NCI-H345 (cell line): ENCODE results near the gene NELL1.

ENCODE experiments used
- DNase-seq: peaks from one replicate; lab custom pipeline; 2025; lab: John Stamatoyannopoulos, UW

The NELL1 gene

DNA sequence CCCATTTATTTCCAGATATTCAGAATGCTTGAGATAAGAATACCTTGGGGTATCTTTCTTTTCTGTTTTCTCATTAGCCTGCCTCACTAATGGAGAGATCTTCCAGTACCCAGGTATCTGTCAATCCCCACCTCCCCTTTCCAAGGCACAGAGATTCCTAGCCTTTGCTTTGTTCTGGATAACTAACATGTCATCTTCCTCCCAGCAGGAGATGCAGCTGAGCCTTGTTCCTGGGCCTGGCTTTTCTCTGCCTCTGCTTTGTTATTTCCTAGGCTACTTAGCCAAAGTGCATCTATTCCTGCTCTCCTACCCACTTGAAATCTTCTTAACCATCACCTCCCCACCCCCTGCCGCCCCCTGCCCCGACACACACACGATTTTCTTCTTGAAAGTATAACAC lies 297.1 kb downstream of the NELL1 start:
- DNase-seq = peak; percentile 24

DNA sequence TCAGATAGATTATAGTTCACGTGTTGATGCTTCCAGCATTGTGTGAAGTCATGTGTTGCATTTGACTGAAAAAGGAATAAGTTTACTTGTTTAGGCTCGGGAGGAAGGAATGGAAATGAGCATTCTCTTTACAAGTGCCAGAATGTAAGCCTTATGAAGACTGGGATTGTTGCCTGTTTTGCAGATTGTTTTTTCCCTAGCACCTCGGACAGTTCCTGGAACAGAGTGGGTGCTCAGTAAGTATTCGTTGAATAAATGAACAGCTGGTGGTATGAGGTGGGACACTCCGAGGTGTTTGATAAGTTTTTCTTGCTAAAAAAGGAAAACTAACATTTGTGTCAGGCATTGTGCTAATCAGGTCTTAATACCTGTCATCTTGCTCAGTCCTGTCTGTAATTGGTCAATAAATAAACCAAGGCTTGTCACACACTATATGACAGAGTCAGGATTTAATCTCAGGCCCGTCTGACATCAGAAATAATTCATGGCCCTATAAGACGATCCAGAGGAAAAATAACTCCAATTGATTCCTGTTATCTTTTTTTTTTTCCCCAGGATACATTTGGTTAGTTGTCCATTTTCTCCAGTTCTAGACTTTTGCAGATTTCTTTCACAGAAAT lies 304.7 kb downstream of the NELL1 start:
- no peak for DNase-seq

DNA sequence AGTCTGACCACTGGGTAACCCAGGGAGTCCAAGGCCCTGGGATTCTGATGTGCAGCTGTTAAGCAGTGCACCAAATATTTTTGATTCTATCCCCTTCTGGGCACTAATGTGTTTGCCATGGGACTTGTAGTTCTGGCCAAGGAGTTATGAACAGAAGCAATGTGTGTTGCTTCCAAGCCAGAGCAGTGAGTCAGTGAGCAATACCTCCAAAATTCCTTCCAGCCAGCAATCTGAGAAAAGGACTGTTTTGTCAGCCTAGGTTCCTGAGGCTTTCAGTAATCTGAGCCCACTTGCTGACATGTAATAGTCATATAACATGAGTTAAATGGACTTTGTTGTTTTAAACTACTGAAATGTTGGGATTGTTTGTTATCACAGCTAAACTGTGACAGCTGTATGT lies 311.4 kb downstream of the NELL1 start:
- DNase-seq = no peak

DNA sequence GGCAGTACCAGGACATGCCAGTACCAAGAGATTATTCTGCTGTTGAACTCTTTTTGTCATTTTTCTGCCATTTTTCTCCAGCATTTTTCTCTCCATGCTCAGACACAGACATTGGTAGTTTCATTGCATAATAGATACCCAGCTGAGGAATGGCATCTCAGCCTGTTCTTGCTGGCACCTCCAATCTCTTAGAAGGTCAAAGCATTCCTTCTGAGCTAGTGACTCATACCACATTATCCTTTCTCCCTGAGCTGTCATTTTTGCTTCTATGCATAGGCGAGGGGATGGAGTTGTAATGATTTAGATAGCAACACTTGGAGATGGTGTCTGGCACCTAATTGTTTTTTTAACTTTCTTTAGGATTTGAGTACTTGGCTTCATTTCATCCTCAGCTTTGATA lies 321.1 kb downstream of the NELL1 start:
- DNase-seq = no peak

DNA sequence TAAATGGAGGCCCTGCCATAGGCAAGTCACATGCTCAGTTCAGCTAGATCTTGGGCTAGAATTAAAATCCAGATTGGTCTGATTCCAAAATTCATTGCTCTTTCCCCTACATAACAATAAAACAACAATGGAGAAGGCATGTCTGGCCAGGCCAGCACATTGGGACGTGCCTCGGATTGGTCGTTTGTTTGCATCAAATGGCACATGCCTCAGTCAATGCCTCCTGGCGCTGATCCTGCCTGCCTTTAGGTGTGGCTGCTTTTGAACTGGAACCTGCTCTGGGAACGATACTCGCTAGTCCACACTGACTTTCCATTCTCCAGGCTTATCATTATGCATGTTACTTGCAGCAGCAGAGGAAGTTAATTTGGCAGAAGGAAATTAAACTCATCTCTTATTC lies 322.1 kb downstream of the NELL1 start:
- peak; percentile 8 for DNase-seq

DNA sequence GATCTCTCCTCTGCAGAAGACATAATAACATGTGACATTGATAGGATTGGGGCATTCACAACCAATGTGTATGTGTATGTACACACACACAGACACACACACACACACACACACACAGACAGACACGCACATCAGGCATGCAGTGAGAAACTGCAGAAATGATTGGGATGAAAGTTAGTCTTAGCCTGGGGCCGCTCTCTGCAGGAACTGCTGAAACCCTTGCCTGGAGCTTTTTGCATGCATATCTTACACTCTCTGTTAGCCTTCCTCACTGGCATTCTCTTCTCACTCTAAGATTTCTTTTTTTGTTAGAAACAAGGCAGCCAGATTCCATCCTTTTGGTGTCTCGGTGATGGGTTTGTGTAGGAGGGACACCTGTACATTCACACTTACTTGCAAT lies 337.9 kb downstream of the NELL1 start:
- no peak for DNase-seq

DNA sequence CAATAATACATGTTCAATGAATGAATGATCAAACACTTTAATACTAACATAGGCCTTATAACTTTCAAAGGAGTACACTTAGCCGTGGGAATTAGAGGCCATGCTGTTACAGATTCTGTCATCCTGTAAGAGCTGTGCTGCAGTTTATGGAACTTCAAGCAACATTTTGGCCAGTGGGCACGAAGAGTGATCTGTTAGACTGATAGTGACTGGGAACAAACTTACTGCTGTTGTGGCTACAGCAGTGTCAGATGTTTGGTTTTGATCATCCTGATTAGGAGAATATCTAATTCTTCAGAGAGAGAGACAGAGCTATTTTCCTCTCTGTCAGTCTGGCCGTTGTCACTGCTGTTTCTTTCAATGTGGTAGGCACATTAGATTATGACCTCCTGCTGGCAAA lies 348.9 kb downstream of the NELL1 start:
- no peak for DNase-seq

DNA sequence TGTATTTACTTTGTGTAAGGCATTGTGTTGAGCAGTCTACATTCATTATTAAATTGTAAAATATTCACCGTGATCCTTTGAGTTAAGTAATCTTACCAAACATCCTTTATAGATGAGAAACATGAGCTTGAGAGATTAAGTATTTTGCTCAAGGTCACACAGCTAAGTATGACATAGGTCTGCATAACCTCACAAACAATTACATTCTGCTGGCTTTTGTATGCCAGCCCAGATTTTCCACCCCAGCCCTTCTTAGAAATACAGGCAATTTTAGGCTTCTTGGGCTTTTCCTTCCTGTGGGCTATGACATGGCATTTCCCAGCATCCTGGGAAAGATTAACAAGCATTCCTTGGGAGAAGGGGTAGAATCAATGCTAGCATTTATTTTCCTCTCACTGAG lies 357.3 kb downstream of the NELL1 start:
- DNase-seq = no peak

DNA sequence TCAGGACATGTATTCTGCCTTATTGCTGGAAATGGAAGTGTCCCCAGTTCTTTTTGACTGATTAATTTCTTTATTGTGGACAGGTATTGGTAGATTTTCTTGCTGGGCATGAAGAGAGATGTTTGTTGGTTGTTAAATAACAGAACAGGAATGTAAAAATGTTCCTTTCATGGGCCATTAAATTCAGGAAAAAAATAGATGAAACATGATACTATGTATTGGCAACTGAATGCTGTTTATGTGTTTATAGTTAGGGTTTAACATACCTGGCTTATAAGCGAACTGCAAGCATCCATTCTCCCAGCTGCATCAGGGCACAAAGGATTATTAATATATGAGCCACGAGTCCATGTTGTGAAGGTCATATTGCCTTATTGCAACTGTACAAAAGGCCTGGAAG lies 368.5 kb downstream of the NELL1 start:
- peak; percentile 5 for DNase-seq

DNA sequence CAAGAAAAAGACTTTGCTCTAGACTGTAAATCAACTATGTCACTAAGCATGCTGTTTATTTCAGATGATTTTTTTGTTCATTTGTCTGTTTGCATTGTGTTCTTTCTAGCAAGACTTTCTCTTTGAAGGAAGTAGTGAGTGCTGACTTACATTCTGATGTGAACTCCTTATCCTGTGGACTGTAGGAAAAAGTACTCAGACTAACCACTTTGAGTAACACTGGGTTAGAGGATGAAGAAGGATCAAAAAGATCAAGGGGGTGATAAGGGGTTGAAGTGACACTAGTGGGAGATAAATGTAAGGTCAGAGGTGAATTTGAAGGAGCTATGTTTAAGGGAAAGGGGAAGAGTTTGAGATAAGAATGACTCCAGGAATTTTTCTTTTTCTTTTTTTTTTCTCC lies 369.4 kb downstream of the NELL1 start:
- no peak for DNase-seq

DNA sequence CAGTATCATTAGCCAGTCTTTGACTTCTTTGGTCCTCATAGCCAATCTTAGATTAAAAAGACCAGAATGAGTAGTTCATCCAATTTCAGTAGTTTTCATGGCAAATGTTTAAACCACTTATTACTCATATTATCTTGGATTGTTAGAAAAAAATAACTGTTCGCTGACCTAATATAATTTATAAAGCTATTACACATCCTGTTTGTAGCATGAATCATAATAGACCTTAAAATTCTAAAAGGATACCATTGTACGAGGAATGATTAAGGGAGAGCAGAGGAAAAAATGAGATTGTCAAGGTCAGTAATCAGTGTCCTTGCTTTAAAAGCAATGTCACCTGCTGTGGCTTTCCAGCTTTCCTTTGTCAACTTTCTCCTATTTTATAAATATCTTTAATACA lies 371.2 kb downstream of the NELL1 start:
- no peak for DNase-seq

DNA sequence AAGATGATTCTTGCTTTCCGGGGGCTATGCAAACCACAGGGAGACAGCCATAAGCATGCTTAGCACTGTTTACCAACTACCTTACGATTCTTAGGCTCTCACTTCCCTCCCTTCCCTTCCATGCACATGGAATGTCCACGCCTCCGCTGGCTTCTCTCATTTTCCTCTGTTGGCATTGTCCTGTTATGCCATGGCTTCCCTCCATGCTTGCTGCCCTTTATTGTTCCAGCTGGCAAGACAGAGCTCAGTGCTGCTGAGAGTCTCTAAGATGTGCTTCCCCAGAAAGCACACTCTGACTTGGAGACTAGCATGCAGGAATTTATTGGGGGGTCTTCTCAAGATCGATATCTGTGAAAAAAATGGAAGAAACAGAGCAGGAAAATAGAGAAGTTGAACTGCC lies 379.2 kb downstream of the NELL1 start:
- no peak for DNase-seq

DNA sequence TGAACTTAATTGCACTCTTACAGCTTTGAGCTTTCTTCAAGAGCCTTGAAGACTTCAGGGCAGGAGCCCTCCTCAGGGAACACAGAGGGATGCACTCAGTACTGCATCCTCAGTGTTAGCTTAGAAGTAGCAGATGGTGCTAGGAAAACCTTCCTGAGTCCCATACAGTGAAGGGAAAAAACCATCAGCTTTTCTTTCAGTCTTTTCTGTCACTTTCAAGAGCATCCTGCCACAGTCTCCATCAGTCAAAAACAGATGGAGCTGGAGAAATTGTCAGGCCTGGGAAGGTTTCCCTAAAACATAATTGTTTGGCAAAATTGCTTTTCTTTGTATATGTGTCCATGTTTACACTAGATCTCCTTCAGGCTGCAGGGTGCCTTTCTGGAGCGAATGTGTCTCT lies 384.1 kb downstream of the NELL1 start:
- no peak for DNase-seq

DNA sequence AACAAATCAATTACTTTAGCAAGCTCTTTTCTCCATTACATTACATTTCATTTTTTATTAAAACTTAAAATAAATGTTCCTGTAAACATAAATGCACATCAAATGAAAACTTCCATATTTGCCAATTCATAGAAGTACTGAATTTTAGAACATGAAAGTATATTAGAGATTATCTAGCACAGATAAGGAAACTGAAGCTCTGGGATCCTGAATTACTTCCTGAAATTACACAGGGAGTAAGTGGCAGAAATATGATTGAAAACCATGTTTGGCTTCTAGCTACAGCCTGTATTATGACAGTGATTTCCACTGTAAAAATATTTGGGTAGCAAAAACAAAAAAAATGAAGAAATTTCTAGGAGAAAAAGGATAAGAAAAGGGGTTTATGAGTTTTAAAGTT lies 387.3 kb downstream of the NELL1 start:
- no peak for DNase-seq

DNA sequence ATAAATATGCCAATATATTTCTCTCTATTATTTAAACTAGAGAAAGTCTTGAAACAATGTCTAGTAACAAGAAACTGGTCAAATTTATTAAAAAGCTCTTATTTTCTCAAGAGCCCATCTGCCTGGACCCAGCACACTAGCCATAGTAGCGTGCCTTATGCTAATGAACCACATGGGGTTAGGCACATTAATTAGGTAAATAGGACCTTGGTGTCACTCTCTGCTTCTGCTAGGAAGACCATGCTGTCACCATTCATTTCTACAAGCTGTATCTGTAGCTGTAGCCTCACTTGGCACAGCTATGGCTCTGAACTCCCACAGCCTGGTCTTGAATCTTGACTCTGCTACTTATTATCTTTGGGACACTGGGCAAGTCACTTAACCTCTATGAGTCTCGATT lies 390.5 kb downstream of the NELL1 start:
- DNase-seq = no peak

DNA sequence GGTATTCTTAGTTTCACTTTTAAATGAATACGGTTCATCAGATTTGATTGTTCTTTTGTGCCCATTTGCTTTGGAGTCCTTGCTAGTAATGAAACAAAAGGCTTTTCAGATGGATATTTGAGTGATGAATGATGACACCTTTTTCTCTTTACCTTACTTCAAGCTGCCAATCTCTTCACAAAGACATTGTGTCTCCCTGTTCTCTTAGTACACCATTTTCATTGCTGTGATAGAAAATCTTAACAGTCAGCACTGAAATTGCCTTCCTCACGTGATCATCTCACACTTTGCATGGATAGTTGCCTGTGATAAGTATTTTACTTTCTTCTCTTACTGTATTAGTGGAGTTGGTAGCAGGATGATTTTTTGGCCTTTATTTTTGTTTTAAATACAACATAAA lies 396.6 kb downstream of the NELL1 start:
- DNase-seq = no peak

DNA sequence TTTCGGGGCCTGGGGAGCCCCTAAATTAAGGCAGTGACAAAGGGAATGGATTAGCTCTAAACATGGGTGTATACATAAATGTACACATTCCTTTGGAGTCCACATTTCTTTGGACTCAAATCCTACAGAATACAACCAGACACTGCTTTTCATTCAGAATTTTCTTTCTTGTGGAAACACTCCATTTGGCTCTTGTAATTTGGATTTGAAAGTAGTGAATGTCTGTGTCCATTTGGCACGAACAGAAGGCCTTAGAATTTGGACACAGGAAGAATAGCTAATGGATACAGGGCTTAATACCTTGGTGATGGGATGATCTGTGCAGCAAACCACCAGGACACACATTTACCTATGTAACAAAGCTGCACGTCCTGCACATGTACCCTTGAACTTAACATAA lies 399.5 kb downstream of the NELL1 start:
- DNase-seq = no peak

DNA sequence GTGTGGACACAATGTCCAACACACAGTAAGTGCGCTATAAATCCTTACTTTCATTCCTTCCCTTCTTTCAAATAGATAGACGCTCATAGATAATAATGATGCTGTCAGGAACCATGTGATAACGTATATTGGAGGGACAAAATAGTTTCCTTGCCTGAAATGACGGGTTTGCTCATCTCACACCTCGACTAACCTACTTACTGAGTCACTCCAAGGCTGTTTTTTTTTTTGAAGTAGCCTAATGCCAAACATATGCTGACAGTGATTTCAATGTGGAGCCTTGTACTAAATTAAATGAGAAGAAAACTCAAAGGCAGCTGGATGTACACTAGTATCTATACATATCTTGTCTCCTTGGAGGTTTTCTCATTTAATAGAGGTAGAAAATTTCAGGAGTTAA lies 400.5 kb downstream of the NELL1 start:
- no peak for DNase-seq

DNA sequence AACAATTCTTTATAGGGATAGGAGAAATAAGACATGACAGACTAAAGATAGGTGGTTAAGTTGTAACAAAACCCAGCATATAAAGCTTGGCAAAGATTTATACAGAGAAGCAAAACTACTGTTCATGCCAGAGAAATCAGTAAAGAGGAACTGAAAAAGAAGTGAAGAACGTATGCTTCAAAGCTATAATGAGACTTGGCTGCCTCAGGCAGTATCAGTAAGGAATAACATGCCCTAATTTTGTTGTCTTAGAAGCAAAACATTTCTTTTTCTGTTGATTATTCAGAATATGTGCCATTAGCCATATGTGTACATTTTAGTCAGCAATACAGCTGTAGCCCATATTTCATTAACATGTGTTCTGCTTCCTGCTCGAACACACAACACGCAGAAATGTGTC lies 403.2 kb downstream of the NELL1 start:
- DNase-seq = no peak

DNA sequence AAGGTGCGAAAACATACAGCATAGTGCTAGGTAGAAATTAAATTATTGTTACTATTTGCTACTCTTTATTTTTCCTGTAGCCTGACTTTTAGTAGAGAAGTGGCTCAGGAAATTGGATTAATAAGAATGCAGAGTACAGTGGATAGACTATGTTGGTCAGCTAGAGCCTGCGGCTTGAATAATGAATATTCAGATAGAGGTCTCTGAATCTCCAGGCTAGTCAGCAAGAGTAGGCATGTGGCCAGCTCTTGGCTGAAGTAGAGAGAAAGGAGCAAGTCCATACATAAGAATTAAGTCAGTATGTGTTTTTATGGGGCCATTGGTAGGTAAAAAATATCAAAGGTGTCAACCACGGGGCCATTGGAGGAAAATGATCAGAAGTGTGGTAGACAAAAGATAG lies 413.5 kb downstream of the NELL1 start:
- DNase-seq = no peak

DNA sequence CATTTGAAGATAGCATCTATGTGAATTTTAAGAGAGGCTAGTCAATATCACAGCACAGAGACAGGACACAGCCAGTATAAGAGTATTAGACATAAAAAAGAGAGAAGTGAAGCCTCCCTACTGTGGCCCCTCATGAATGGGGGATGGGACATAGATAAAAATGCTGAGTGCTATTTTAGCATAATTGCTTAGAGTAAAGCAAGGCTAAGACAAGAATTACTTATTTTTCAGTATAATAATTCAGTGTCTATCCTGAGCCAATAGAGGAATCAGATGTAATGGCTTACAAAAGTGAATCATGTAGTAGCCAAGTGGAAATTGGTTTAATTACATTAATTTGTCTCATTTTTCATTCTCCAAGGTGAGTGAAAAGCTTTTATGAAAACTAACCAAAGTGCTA lies 419.5 kb downstream of the NELL1 start:
- DNase-seq = no peak

DNA sequence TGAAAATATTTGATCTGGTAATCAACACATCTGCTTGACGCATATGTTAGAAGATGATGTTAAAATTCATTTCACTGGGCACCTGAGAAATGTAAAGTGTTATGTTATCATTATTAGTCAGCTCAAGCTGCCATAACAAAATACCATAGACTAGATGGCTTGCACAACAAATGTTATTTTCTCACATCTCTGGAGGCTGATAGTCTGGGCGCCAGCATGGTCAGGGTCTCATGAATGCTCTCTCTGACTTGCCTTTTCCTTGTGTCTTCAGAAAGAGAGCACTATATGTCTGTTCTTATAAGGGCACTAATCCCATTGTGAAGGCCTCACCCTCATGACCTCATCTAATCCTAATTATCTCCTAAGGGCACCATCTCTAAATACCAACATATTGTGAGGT lies 435.3 kb downstream of the NELL1 start:
- DNase-seq = no peak

DNA sequence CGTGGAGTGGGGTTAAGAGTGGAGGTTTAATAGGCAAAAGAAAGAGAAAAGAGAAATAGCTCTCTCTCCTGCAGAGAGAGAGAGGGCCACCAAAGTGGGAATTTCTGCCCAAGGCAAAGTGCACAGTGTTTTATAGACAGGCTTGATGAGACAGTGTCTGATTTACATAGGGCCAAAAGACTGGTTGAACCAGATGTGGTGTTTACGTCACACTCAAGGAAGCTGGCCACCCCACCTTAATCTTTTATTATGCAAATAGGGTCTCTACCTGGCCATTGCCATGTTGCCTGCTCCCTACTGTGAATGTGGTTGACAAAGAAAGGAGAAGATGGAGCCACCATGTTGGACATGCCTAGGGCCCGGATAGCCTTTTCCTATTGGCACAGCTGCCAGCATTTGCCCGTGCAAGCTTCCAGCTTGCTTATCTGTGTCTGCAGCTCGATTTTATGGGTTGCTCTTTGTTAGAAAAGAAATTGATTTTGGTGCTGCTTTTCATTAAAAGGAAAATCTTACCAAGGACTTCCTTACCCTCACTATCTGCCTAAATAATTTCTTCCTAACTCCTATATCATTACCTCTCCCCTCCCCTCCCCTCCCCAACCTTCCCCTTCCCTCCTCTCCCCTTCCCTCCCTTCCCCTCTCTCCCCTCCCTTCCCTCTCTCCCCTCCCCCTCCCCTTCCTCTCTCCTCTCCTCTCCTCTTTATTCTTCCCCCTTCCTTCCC lies 436.0 kb downstream of the NELL1 start:
- no peak for DNase-seq

DNA sequence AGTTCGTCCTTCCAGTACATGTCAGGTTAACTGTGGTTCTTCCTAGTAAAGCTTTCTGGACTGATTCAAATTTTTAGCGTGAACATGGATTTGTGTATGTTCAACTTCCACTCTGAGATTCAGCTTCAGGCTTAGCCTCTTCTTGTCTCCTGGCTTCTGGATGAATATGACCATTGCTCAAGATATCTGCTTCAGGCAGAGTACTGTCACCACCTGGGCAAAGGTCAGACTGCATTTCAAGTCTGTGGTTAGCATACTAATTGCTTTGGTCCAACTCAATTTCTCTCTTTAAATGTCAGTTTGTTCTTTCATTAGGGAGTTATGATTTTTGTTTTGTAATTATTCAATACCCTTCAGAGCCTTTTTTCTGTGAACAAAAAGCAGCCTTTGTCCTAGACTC lies 440.0 kb downstream of the NELL1 start:
- no peak for DNase-seq
